Tibial artery (tissue), 4 donors: ENCODE data around the gene CHAC2.
"Not testable (repeated sequence)": the region's sequence is repeated elsewhere in the genome, so short reads cannot be mapped to it uniquely, and the experiment has no call there.

Source experiments
- DNase-seq, 2 donors: peaks; one replicate each; pipeline ENCODE4 v3.0.0-alpha.2; 2019
- H3K27ac ChIP-seq, 2 donors: fragments of 200-600 bp; sonication (generic) in 1 of 2; 1 replicate in 1 of 2; 2 replicates in 1 of 2; pipeline ENCODE4 v1.5.1; 2018 to 2019; ENCODE audit warnings: mild to moderate bottlenecking in 1 of 2
- H3K27me3 ChIP-seq, 2 donors: fragments of 200-600 bp; sonication (generic) in 1 of 2; one replicate each; pipeline versions ENCODE4 v1.5.1 to v1.6.0; 2016 to 2019
- H3K36me3 ChIP-seq, 3 donors: fragments of 200-600 bp; sonication (generic) in 2 of 3; one replicate each; pipeline ENCODE4 v1.5.1; 2016 to 2019; ENCODE audit warnings: mild to moderate bottlenecking in 2 of 3
- H3K4me1 ChIP-seq, 4 donors: fragments of 200-600 bp; sonication (generic) in 2 of 4; 1 replicate in 3 of 4; 2 replicates in 1 of 4; pipeline ENCODE4 v1.5.1; 2016 to 2019
- H3K4me3 ChIP-seq, 2 donors: fragments of 200-600 bp; sonication (generic) in 1 of 2; 1 replicate in 1 of 2; 2 replicates in 1 of 2; pipeline ENCODE4 v1.5.1; 2018 to 2019; ENCODE audit warnings: mild to moderate bottlenecking in 2 of 2
- H3K9me3 ChIP-seq, 3 donors: fragments of 200-600 bp; sonication (generic) in 1 of 3; one replicate each; pipeline ENCODE4 v1.5.1; 2016 to 2019
- CTCF ChIP-seq, 2 experiments: fragments of 200-600 bp in 1 of 2; fragments of 450-650 bp in 1 of 2; IDR thresholded peaks; one replicate each; pipeline ENCODE4 v1.5.1; 2017 to 2019; ENCODE audit warnings: antibody characterized with exemption in 2 of 2, mild to moderate bottlenecking in 1 of 2, moderate library complexity in 1 of 2
- intact Hi-C: fragments of 100-400 bp; cut with DNase I; formaldehyde crosslinking; loops from one replicate; pipeline ENCODE4 v1.15.0; 2023; ENCODE audit warnings: low total_unique reads

Gene CHAC2

DNA sequence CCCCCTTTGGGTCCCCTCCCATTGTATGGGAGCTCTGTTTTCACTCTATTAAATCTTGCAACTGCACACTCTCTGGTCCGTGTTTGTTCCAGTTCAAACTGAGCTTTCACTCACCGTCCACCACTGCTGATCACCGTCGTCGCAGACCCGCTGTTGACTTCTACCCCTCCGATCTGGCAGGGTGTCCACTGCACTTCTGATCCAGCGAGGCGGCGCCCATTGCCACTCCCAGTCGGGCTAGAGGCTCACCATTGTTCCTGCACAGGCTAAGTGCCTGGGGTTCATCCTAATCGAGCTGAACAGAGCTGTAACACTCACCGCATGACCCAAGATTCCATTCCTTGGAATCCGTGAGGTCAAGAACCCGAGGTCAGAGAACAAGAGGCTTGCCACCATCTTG is 11.0 kb upstream of the CHAC2 start:
- Histone ChIP-seq H3K4me1 (no peaks in the 10 kb centered on the region), H3K9me3 (no peaks in the 10 kb centered on the region), H3K27ac (no peak overlapping the region), H3K36me3 (peaks cover 11 to 19% (median 19%) of the 10 kb centered on the region in 3 donors), H3K4me3 (no peak overlapping the region), H3K27me3 (no peaks in the 10 kb centered on the region)
- no peak for DNase-seq
- intact Hi-C loops, result no loop called here
- TF ChIP-seq CTCF (IDR thresholded peaks at IDR 0.05), result no peak

GRCh38 chr2:53757206-53757605 is 10.4 kb upstream of the CHAC2 start:
- intact Hi-C loops, H3K27me3 ChIP-seq, DNase-seq, H3K4me3 ChIP-seq, H3K27ac ChIP-seq, H3K4me1 ChIP-seq, H3K9me3 ChIP-seq: not testable (repeated sequence)
- peaks cover 11 to 23% (median 19%) of the 10 kb centered on the region in 3 donors for H3K36me3 ChIP-seq

DNA sequence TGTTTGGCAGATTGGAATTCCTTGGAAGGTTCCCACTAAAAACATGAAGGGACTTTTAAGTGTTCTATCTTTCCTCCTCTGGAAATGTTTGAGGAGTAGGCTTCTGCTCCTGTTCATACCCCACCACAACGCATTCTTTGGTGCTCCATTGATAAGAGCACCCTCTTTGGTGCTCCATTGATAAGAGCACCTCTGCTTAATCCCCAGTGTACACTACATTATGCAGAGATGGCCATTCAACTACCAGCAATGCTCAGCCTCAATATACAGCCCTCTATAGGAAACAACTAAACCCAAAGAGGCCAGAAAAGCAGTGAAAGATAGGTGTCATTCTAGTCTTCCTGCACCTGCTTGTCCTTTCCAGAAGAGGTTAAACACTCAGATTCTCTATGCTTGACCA is 1.8 kb upstream of the CHAC2 start:
- Histone ChIP-seq H3K4me1 (peaks cover 0 to 15% (median 5%) of the 10 kb centered on the region in 4 donors), H3K27ac (no peak overlapping the region), H3K27me3 (no peaks in the 10 kb centered on the region), H3K9me3 (no peaks in the 10 kb centered on the region), H3K36me3 (peaks cover 0 to 18% (median 6%) of the 10 kb centered on the region in 3 donors), H3K4me3 (no peak overlapping the region)
- intact Hi-C loops, result no loop called here
- DNase-seq, result no peak
- no peak for TF ChIP-seq CTCF (IDR thresholded peaks at IDR 0.05)

- Histone ChIP-seq H3K27ac (peak overlapping the region; percentile 77 to 80), H3K4me3 (peak overlapping the region; percentile 72 to 79), H3K27me3 (no peaks in the 10 kb centered on the region), H3K4me1 (peaks cover 0 to 15% (median 5%) of the 10 kb centered on the region in 4 donors), H3K9me3 (no peaks in the 10 kb centered on the region), H3K36me3 (peaks cover 0 to 8% (median 2%) of the 10 kb centered on the region in 3 donors)
- DNase-seq, result no peak
- no peak for TF ChIP-seq CTCF (IDR thresholded peaks at IDR 0.05)
- intact Hi-C loops, result no loop called here
Observed at GRCh38 chr2:53768242-53768542, 588 bp downstream of the CHAC2 start.

DNA sequence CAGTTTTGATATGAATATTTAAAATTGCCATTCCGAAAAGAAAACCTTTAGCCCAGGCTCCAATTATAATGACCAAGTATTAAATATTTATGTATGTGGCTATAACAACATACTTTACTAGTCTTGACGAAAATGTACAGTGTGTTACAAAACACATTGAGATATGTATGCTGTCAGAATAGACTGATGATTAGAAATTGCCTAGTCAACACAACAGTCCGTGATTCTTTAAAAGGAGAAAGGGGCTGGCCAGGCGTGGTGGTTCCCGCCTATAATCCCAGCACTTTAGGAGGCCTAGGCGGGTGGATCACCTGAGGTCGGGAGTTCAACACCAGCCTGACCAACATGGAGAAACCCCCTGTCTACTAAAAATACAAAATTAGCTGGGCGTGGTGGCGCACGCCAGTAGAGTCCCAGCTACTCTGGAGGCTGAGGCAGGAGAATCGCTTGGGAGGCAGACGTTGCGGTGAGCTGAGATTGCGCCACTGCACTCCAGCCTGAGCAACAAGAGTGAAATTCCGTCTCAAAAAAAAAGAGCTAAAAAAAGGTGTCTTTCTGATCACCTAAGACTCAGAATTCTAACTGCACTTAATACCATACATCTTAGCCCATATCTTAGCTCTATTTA is 1.8 kb downstream of the CHAC2 start:
- Histone ChIP-seq H3K4me1 (peaks cover 0 to 15% (median 5%) of the 10 kb centered on the region in 4 donors), H3K36me3 (peaks cover 0 to 3% (median 0%) of the 10 kb centered on the region in 3 donors), H3K9me3 (no peaks in the 10 kb centered on the region), H3K27ac (no peak overlapping the region), H3K4me3 (no peak overlapping the region), H3K27me3 (no peaks in the 10 kb centered on the region)
- TF ChIP-seq CTCF (IDR thresholded peaks at IDR 0.05), result no peak
- intact Hi-C loops, result no loop called here
- DNase-seq, result no peak

- H3K27me3 ChIP-seq, result no peaks in the 10 kb centered on the region
- no peaks in the 10 kb centered on the region for H3K36me3 ChIP-seq
- H3K4me3 ChIP-seq, result no peak overlapping the region
- peaks cover 0 to 15% (median 5%) of the 10 kb centered on the region in 4 donors for H3K4me1 ChIP-seq
- no peak for TF ChIP-seq CTCF (IDR thresholded peaks at IDR 0.05)
- intact Hi-C loops, result no loop called here
- H3K9me3 ChIP-seq, result no peaks in the 10 kb centered on the region
- no peak overlapping the region for H3K27ac ChIP-seq
- DNase-seq, result no peak
Observed at GRCh38 chr2:53770264-53770663, 2.7 kb downstream of the CHAC2 start.
